ENCODE results near the gene SLC22A9. TPM values are rescaled to one million over a fixed set of nuclear protein-coding genes. Genes with fewer than 3 reads are reported as not detected.
"Not testable (repeated sequence)": the region's sequence is repeated elsewhere in the genome, so short reads cannot be mapped to it uniquely, and the experiment has no call there.

Gene SLC22A9
- not detected in 2 replicates for total RNA-seq
- long read RNA-seq: 0 reads

GRCh38 chr11:63369165-63369970, at the start of gene SLC22A9:
Gene SLC22A9, plus strand, starts transcription at chr11:63369785. Its CDS starts 272 bp downstream, at chr11:63370057.
- Mint-ChIP-seq H3K4me3 (no peak within 1 kb of the TSS), H3K27me3 (ENCODE audit: low read depth) (peaks cover 52% of the 10 kb centered on the region), H3K27ac (ENCODE audit: unreplicated experiment) (no peak within 1 kb of the TSS), H3K36me3 (ENCODE audit: low read depth) (no peaks in the 10 kb centered on the region), H3K9me3 (peaks cover 2% of the 10 kb centered on the region), H3K4me1 (no peaks in the 10 kb centered on the region)
- TF ChIP-seq, protein P1, sequence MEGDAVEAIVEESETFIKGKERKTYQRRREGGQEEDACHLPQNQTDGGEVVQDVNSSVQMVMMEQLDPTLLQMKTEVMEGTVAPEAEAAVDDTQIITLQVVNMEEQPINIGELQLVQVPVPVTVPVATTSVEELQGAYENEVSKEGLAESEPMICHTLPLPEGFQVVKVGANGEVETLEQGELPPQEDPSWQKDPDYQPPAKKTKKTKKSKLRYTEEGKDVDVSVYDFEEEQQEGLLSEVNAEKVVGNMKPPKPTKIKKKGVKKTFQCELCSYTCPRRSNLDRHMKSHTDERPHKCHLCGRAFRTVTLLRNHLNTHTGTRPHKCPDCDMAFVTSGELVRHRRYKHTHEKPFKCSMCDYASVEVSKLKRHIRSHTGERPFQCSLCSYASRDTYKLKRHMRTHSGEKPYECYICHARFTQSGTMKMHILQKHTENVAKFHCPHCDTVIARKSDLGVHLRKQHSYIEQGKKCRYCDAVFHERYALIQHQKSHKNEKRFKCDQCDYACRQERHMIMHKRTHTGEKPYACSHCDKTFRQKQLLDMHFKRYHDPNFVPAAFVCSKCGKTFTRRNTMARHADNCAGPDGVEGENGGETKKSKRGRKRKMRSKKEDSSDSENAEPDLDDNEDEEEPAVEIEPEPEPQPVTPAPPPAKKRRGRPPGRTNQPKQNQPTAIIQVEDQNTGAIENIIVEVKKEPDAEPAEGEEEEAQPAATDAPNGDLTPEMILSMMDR (conservative IDR thresholded peaks at IDR 0.05): no peak
- DNase-seq (ENCODE audit: low read depth, low spot score): no peak

GRCh38 chr11:63321723-63322122, 47.9 kb upstream of the SLC22A9 start:
- Mint-ChIP-seq H3K27ac (ENCODE audit: unreplicated experiment) (no peak overlapping the region), H3K27me3 (ENCODE audit: low read depth) (peaks cover 18% of the 10 kb centered on the region), H3K4me1 (no peaks in the 10 kb centered on the region), H3K9me3 (peaks cover 7% of the 10 kb centered on the region), H3K36me3 (ENCODE audit: low read depth) (no peaks in the 10 kb centered on the region), H3K4me3 (no peak overlapping the region)
- TF ChIP-seq, protein P1 (conservative IDR thresholded peaks at IDR 0.05): no peak
- DNase-seq (ENCODE audit: low read depth, low spot score): no peak

DNA sequence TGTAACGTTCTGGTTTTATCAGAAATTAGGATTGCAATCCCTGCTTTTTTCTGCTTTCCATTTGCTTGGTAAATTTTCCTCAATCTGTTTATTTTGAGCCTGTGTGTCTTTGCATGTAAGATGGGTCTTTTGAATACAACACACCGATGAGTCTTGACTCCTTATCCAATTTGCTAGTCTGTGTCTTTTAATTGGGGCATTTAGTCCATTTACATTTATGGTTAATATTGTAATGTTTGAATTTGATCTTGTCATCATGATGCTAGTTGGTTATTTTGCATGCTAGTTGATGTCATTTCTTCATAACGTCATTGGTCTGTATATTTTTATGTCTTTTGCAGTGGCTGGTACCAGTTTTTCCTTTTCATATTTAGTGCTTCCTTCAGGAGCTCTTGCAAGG, 34.5 kb upstream of the SLC22A9 start:
- H3K4me3 Mint-ChIP-seq; H3K27ac Mint-ChIP-seq (ENCODE audit: unreplicated experiment); H3K36me3 Mint-ChIP-seq (ENCODE audit: low read depth); H3K9me3 Mint-ChIP-seq; H3K4me1 Mint-ChIP-seq; DNase-seq (ENCODE audit: low read depth, low spot score): not testable (repeated sequence)
- peaks cover 47% of the 10 kb centered on the region for H3K27me3 Mint-ChIP-seq (ENCODE audit: low read depth)

- H3K27ac Mint-ChIP-seq (ENCODE audit: unreplicated experiment): no peak overlapping the region
- H3K27me3 Mint-ChIP-seq (ENCODE audit: low read depth): peaks cover 35% of the 10 kb centered on the region
- TF ChIP-seq, protein P1 (conservative IDR thresholded peaks at IDR 0.05): no peak
- H3K9me3 Mint-ChIP-seq: peaks cover 9% of the 10 kb centered on the region
- no peak overlapping the region for H3K4me3 Mint-ChIP-seq
- H3K4me1 Mint-ChIP-seq: no peaks in the 10 kb centered on the region
- no peak for DNase-seq (ENCODE audit: low read depth, low spot score)
- peaks cover 5% of the 10 kb centered on the region for H3K36me3 Mint-ChIP-seq (ENCODE audit: low read depth)
Measured at GRCh38 chr11:63337070-63337469, 32.5 kb upstream of the SLC22A9 start.

GRCh38 chr11:63343130-63343529, 26.5 kb upstream of the SLC22A9 start:
- H3K4me1 Mint-ChIP-seq: no peaks in the 10 kb centered on the region
- DNase-seq (ENCODE audit: low read depth, low spot score): no peak
- H3K36me3 Mint-ChIP-seq (ENCODE audit: low read depth): no peaks in the 10 kb centered on the region
- peaks cover 3% of the 10 kb centered on the region for H3K9me3 Mint-ChIP-seq
- H3K27ac Mint-ChIP-seq (ENCODE audit: unreplicated experiment): no peak overlapping the region
- H3K4me3 Mint-ChIP-seq: no peak overlapping the region
- H3K27me3 Mint-ChIP-seq (ENCODE audit: low read depth): peaks cover 27% of the 10 kb centered on the region
- TF ChIP-seq, protein P1 (conservative IDR thresholded peaks at IDR 0.05): no peak

DNA sequence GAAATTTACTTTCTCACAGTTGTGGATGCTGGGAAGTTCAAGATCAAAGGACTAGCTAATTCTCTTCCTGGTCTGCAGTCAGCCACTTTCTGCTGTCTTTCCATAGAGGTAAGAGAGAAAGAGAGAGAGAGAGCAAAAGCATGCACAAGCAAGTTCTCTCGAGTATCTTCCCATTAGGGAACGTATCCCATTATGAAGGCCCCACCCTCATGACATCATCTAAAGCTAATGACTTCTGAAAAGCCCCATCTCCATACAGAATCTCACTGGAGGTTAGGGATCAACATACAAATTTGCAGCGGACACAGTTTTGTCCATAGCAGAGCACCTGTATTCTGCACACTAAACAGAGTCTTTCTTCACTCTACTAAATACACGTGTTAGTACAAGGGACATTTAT, 17.4 kb upstream of the SLC22A9 start:
- peaks cover 5% of the 10 kb centered on the region for H3K9me3 Mint-ChIP-seq
- H3K36me3 Mint-ChIP-seq (ENCODE audit: low read depth): no peaks in the 10 kb centered on the region
- no peak overlapping the region for H3K4me3 Mint-ChIP-seq
- TF ChIP-seq, protein P1 (conservative IDR thresholded peaks at IDR 0.05): no peak
- H3K27me3 Mint-ChIP-seq (ENCODE audit: low read depth): peaks cover 29% of the 10 kb centered on the region
- H3K4me1 Mint-ChIP-seq: no peaks in the 10 kb centered on the region
- DNase-seq (ENCODE audit: low read depth, low spot score): no peak
- H3K27ac Mint-ChIP-seq (ENCODE audit: unreplicated experiment): no peak overlapping the region
